ENCODE data around the gene TMEM134. TPM values are rescaled to one million over a fixed set of nuclear protein-coding genes. Genes with fewer than 3 reads are reported as not detected.

The TMEM134 gene
- total and polyA plus RNA-seq, 10 of the 15 experiments (the other 5 are each of a cell fraction or from before 2014, with no cell fraction given): 1.6 to 93.8 (median 27.8) TPM

DNA sequence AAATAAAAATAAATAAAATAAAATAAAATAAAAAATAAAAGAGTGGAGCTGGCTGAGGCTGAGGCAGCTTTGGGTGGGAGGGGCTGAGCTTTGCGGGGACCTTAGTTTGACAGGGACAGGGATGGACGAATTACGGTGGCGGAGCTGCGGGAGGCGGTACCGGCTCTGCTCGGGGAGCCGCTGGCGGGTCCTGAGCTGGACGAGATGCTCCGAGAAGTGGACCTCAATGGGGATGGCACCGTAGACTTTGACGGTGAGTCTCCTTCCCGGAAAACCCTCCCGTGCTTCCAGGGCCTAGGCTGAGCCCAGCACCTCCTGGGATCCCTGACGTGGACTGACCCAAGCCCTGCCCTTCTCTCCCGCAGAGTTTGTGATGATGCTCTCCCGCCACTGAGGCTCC is 10.8 kb downstream of the TMEM134 start:
- TF ChIP-seq, protein P1, sequence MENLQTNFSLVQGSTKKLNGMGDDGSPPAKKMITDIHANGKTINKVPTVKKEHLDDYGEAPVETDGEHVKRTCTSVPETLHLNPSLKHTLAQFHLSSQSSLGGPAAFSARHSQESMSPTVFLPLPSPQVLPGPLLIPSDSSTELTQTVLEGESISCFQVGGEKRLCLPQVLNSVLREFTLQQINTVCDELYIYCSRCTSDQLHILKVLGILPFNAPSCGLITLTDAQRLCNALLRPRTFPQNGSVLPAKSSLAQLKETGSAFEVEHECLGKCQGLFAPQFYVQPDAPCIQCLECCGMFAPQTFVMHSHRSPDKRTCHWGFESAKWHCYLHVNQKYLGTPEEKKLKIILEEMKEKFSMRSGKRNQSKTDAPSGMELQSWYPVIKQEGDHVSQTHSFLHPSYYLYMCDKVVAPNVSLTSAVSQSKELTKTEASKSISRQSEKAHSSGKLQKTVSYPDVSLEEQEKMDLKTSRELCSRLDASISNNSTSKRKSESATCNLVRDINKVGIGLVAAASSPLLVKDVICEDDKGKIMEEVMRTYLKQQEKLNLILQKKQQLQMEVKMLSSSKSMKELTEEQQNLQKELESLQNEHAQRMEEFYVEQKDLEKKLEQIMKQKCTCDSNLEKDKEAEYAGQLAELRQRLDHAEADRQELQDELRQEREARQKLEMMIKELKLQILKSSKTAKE (IDR thresholded peaks at IDR 0.05; ENCODE audit: low read depth, poor library complexity, severe bottlenecking): no peak
- TF ChIP-seq MYC (IDR thresholded peaks at IDR 0.05; ENCODE audit: insufficient read depth, insufficient read length, insufficient replicate concordance, low read length, severe bottlenecking) (no peak), ASH2L (IDR thresholded peaks at IDR 0.05; ENCODE audit: borderline replicate concordance, low read depth) (no peak), CEBPB (IDR thresholded peaks at IDR 0.05; ENCODE audit: borderline replicate concordance in 1 of 2, low read depth in 2 of 2, low read length in 2 of 2) (no peak), SMAD1 (IDR thresholded peaks at IDR 0.05; ENCODE audit: low read depth, partially characterized antibody) (no peak), EED (IDR thresholded peaks at IDR 0.05; ENCODE audit: low read depth) (no peak)
- TF ChIP-seq, protein P2, sequence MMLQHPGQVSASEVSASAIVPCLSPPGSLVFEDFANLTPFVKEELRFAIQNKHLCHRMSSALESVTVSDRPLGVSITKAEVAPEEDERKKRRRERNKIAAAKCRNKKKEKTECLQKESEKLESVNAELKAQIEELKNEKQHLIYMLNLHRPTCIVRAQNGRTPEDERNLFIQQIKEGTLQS (IDR thresholded peaks at IDR 0.05; ENCODE audit: borderline replicate concordance, extremely low read depth, low read depth, low read length): no peak
- TF ChIP-seq, protein P3, sequence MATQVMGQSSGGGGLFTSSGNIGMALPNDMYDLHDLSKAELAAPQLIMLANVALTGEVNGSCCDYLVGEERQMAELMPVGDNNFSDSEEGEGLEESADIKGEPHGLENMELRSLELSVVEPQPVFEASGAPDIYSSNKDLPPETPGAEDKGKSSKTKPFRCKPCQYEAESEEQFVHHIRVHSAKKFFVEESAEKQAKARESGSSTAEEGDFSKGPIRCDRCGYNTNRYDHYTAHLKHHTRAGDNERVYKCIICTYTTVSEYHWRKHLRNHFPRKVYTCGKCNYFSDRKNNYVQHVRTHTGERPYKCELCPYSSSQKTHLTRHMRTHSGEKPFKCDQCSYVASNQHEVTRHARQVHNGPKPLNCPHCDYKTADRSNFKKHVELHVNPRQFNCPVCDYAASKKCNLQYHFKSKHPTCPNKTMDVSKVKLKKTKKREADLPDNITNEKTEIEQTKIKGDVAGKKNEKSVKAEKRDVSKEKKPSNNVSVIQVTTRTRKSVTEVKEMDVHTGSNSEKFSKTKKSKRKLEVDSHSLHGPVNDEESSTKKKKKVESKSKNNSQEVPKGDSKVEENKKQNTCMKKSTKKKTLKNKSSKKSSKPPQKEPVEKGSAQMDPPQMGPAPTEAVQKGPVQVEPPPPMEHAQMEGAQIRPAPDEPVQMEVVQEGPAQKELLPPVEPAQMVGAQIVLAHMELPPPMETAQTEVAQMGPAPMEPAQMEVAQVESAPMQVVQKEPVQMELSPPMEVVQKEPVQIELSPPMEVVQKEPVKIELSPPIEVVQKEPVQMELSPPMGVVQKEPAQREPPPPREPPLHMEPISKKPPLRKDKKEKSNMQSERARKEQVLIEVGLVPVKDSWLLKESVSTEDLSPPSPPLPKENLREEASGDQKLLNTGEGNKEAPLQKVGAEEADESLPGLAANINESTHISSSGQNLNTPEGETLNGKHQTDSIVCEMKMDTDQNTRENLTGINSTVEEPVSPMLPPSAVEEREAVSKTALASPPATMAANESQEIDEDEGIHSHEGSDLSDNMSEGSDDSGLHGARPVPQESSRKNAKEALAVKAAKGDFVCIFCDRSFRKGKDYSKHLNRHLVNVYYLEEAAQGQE (IDR thresholded peaks at IDR 0.05; ENCODE audit: low read depth, low read length): no peak
- DNase-seq (ENCODE audit: low read depth, low spot score) (no peak), ATAC-seq (no peak), FAIRE-seq (no peak)
- in situ Hi-C loops (cut with MboI): no loop called here
- RAD21 ChIA-PET (ENCODE audit: unreplicated experiment): interaction anchor here (3.3 kb wide), 1 partner anchor 57 kb away, joined by 13 read pairs; the partner anchor contains the start of gene PPP1CA
- 96% methylated on average over 18 of the region's 19 CpGs for WGBS (ENCODE audit: insufficient coverage, insufficient replicate concordance, low lambda C conversion rate, missing lambda C conversion rate)
- Histone ChIP-seq H3K4me1 (ENCODE audit: control insufficient read depth, insufficient read depth, low read length) (peaks cover 19% of the 10 kb centered on the region), H3K27me3 (replicated peaks in 1 of 2; ENCODE audit: control insufficient read depth in 2 of 2, insufficient read depth in 2 of 2, low read length in 1 of 2) (no peaks in the 10 kb centered on the region), H3K9ac (ENCODE audit: control insufficient read depth, insufficient read depth, low read length) (no peak overlapping the region), H4K20me1 (ENCODE audit: control insufficient read depth, insufficient read depth) (no peaks in the 10 kb centered on the region), H2AFZ (ENCODE audit: control insufficient read depth, low read depth, low read length) (no peak overlapping the region), H3K4me2 (ENCODE audit: control insufficient read depth, insufficient read depth) (no peak overlapping the region), H3K36me3 (ENCODE audit: control insufficient read depth in 2 of 2, insufficient read depth in 2 of 2, low read length in 1 of 2) (no peaks in the 10 kb centered on the region; a peak in 1 of 4 replicates), H3K4me3 (no peak overlapping the region), H3K27ac (ENCODE audit: control insufficient read depth, insufficient read depth) (no peak overlapping the region), H3K79me2 (ENCODE audit: control insufficient read depth, insufficient read depth, low read length) (no peaks in the 10 kb centered on the region), H3K9me3 (replicated peaks; ENCODE audit: control insufficient read depth, insufficient read depth, low read length) (no peaks in the 10 kb centered on the region)
- no TSS peak for BruUV-seq (replicated peaks)
- POLR2A ChIA-PET: interaction anchor here (0.6 to 6.3 kb wide), 3 partner anchors 9 to 20 kb away, joined by 5 to 50 read pairs (median 20); partner anchors contain the start of genes PTPRCAP and TMEM134
- SMC1A ChIA-PET (ENCODE audit: uncharacterized antibody, unreplicated experiment): interaction anchor here (2.2 to 4.0 kb wide), 3 partner anchors 10 to 20 kb away, joined by 7 to 27 read pairs (median 12); partner anchors contain the start of gene PTPRCAP
- CTCF ChIA-PET: no interaction called here
- intact Hi-C loops (cut with micrococcal nuclease; ENCODE audit: unreplicated experiment): no loop called here

Data from GM12878 (cell line).